ENCODE results near the gene CADM3.

GRCh38 chr1:159161719-159162026 is 9.7 kb upstream of the CADM3 start:
- TF ChIP-seq CTCF (conservative IDR thresholded peaks at IDR 0.05) (no peak), EZH2 (IDR thresholded peaks at IDR 0.05; ENCODE audit: low read depth) (no peak)

Measured in PC-9 (cell line).